ENCODE data around the gene APLN.

GRCh38 chrX:129649268-129650182 is 5.2 kb downstream of the APLN start:
- TF ChIP-seq POLR2AphosphoS5 (IDR thresholded peaks at IDR 0.05; ENCODE audit: borderline replicate concordance, low read depth, low read length) (no peak), EZH2 (IDR thresholded peaks at IDR 0.05) (no peak), FOXP2 (optimal IDR thresholded peaks at IDR 0.05; ENCODE audit: control extremely low read depth, extremely low read length, insufficient read depth) (no peak)

Measured in SK-N-MC (cell line).